AG09309 (cell line): ENCODE results near the gene FAM76A.

Experiments
- DNase-seq: peaks from one replicate; pipeline ENCODE4 v3.0.0-alpha.2; 2010; ENCODE audit warnings: low read depth
- H3K4me3 ChIP-seq: 2 replicates; pipeline ENCODE4 v1.5.1; 2011; ENCODE audit warnings: mild to moderate bottlenecking, low read depth, low read length, moderate library complexity; ENCODE audit not compliant: control insufficient read depth
- TF ChIP-seq, protein P1 (sequence below): IDR thresholded peaks from 2 replicates; pipeline ENCODE4 v1.5.1; 2011; ENCODE audit warnings: mild to moderate bottlenecking, low read depth, low read length, inconsistent platforms; ENCODE audit not compliant: insufficient read depth, control insufficient read depth; ENCODE audit errors: missing control alignments

The FAM76A gene

DNA sequence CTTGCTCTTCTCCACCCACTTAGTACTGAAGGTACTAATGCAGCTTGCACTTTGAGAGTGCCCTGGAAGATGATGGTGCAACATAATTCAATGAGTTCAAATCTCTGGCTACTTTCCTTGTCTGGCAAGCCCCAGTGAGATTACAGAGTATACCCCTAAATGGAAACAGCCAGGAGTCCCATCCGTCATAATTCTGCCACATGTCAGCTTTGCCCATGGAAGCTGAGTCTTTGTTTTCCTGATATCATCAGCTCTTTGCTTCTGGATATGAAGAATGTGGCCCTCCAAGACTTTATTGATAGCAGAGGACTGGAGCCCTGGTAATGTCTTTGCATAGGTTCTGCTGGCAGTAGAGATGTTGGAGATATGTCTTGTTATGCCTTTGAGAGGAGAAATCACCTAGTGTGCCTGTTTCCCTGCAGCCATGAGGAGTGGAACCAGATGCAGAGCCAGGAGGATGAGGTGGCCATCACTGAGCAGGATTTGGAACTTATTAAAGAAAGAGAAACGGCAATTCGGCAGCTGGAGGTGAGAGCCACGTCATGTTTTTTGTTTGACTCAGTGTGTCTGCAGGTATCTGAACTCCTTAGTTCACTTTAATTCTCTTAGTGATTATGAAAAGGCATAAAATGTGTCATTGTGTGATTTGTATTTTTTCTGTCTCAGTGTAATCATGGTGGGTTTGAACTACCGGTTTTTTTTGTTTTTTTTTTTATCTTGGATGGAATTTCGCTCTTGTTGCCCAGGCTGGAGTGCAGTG lies 86.2 kb downstream of the FAM76A start:
- TF ChIP-seq, protein P1, sequence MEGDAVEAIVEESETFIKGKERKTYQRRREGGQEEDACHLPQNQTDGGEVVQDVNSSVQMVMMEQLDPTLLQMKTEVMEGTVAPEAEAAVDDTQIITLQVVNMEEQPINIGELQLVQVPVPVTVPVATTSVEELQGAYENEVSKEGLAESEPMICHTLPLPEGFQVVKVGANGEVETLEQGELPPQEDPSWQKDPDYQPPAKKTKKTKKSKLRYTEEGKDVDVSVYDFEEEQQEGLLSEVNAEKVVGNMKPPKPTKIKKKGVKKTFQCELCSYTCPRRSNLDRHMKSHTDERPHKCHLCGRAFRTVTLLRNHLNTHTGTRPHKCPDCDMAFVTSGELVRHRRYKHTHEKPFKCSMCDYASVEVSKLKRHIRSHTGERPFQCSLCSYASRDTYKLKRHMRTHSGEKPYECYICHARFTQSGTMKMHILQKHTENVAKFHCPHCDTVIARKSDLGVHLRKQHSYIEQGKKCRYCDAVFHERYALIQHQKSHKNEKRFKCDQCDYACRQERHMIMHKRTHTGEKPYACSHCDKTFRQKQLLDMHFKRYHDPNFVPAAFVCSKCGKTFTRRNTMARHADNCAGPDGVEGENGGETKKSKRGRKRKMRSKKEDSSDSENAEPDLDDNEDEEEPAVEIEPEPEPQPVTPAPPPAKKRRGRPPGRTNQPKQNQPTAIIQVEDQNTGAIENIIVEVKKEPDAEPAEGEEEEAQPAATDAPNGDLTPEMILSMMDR, result no peak
- H3K4me3 ChIP-seq, result no peak overlapping the region
- DNase-seq, result no peak
